Muscle layer of colon (tissue), 2 donors: ENCODE data around the gene DHX40.
"Not testable (repeated sequence)": the region's sequence is repeated elsewhere in the genome, so short reads cannot be mapped to it uniquely, and the experiment has no call there.

ENCODE experiments used
- H3K27ac ChIP-seq: one replicate; pipeline ENCODE4 v1.7.0; 2013; ENCODE audit warnings: low read depth, mild to moderate bottlenecking, low read length, moderate library complexity
- H3K27me3 ChIP-seq, 2 donors: one replicate each; pipeline ENCODE4 v1.7.0; 2013; ENCODE audit warnings: low read length in 2 of 2, mild to moderate bottlenecking in 2 of 2; ENCODE audit not compliant: insufficient read depth in 2 of 2, control insufficient read depth in 1 of 2
- H3K36me3 ChIP-seq: one replicate; pipeline ENCODE4 v1.7.0; 2013; ENCODE audit warnings: mild to moderate bottlenecking, low read length; ENCODE audit not compliant: insufficient read depth
- H3K4me1 ChIP-seq: one replicate; pipeline ENCODE4 v1.7.0; 2013; ENCODE audit warnings: mild to moderate bottlenecking, low read length; ENCODE audit not compliant: insufficient read depth
- H3K4me3 ChIP-seq, 2 donors: one replicate each; pipeline ENCODE4 v1.7.0; 2013; ENCODE audit warnings: low read length in 2 of 2, low read depth in 1 of 2, mild to moderate bottlenecking in 1 of 2, moderate library complexity in 1 of 2
- H3K9ac ChIP-seq: one replicate; pipeline ENCODE4 v1.7.0; 2013; ENCODE audit warnings: low read length
- H3K9me3 ChIP-seq: one replicate; pipeline ENCODE4 v1.7.0; 2013; ENCODE audit warnings: mild to moderate bottlenecking, low read length
- donor health status: abdominal sarcoma.
- donor health status: Adenocarcinoma of cecum.

The DHX40 gene

GRCh38 chr17:59533694-59534093, 31.7 kb upstream of the DHX40 start:
- Histone ChIP-seq H3K9ac (no peak overlapping the region), H3K4me1 (no peaks in the 10 kb centered on the region), H3K36me3 (no peaks in the 10 kb centered on the region), H3K27ac (no peak overlapping the region), H3K27me3 (no peaks in the 10 kb centered on the region), H3K9me3 (no peaks in the 10 kb centered on the region), H3K4me3 (no peak overlapping the region)

GRCh38 chr17:59534583-59534982, 30.8 kb upstream of the DHX40 start:
- H3K9ac ChIP-seq = no peak overlapping the region
- no peaks in the 10 kb centered on the region for H3K4me1 ChIP-seq
- no peak overlapping the region for H3K27ac ChIP-seq
- H3K27me3 ChIP-seq = no peaks in the 10 kb centered on the region
- no peak overlapping the region for H3K4me3 ChIP-seq
- H3K9me3 ChIP-seq = no peaks in the 10 kb centered on the region
- H3K36me3 ChIP-seq = no peaks in the 10 kb centered on the region

- no peak overlapping the region for H3K27ac ChIP-seq
- H3K27me3 ChIP-seq = no peaks in the 10 kb centered on the region
- no peak overlapping the region for H3K4me3 ChIP-seq
- no peak overlapping the region for H3K9ac ChIP-seq
- H3K36me3 ChIP-seq = no peaks in the 10 kb centered on the region
- H3K4me1 ChIP-seq = no peaks in the 10 kb centered on the region
- H3K9me3 ChIP-seq = no peaks in the 10 kb centered on the region
Measured at GRCh38 chr17:59538195-59538909, 27.1 kb upstream of the DHX40 start.

- Histone ChIP-seq H3K9ac (no peak overlapping the region), H3K9me3 (no peaks in the 10 kb centered on the region), H3K27ac (no peak overlapping the region), H3K36me3 (no peaks in the 10 kb centered on the region), H3K4me1 (no peaks in the 10 kb centered on the region), H3K27me3 (no peaks in the 10 kb centered on the region), H3K4me3 (no peak overlapping the region)
Measured at GRCh38 chr17:59542960-59543635, 22.3 kb upstream of the DHX40 start.

GRCh38 chr17:59545942-59546341, 19.5 kb upstream of the DHX40 start:
- H3K4me3 ChIP-seq = no peak overlapping the region
- no peaks in the 10 kb centered on the region for H3K9me3 ChIP-seq
- no peak overlapping the region for H3K27ac ChIP-seq
- H3K4me1 ChIP-seq = no peaks in the 10 kb centered on the region
- H3K9ac ChIP-seq = no peak overlapping the region
- no peaks in the 10 kb centered on the region for H3K27me3 ChIP-seq
- H3K36me3 ChIP-seq = no peaks in the 10 kb centered on the region

- H3K27ac ChIP-seq = no peak overlapping the region
- H3K9me3 ChIP-seq = no peaks in the 10 kb centered on the region
- H3K9ac ChIP-seq = no peak overlapping the region
- no peaks in the 10 kb centered on the region for H3K4me1 ChIP-seq
- no peaks in the 10 kb centered on the region for H3K27me3 ChIP-seq
- no peak overlapping the region for H3K4me3 ChIP-seq
- H3K36me3 ChIP-seq = no peaks in the 10 kb centered on the region
Measured at GRCh38 chr17:59547131-59547915, 18.1 kb upstream of the DHX40 start.

DNA sequence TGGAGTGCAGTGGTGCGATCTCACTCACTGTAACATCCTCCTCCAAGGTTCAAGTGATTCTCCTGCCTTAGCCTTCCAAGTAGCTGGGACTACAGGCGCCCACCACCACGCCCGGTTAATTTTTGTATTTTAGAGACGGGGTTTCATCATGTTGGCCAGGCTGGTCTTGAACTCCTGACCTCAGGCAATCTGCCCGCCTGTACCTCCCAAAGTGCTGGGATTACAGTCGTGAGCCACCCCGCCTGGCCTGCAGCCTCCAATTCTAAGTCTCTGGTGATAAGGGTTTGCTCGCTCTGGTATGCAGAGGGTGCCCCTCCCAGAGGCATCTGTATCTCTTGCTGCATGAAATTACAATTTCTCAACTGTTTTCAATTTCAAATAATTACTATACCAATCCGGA, 16.4 kb upstream of the DHX40 start:
- not testable (repeated sequence) for H3K4me3 ChIP-seq, H3K9me3 ChIP-seq, H3K27me3 ChIP-seq, H3K36me3 ChIP-seq, H3K4me1 ChIP-seq, H3K27ac ChIP-seq, H3K9ac ChIP-seq

- no peaks in the 10 kb centered on the region for H3K27me3 ChIP-seq
- H3K9me3 ChIP-seq = no peaks in the 10 kb centered on the region
- no peaks in the 10 kb centered on the region for H3K36me3 ChIP-seq
- H3K27ac ChIP-seq = no peak overlapping the region
- H3K4me3 ChIP-seq = no peak overlapping the region
- H3K4me1 ChIP-seq = no peaks in the 10 kb centered on the region
- H3K9ac ChIP-seq = no peak overlapping the region
Measured at GRCh38 chr17:59550703-59551102, 14.7 kb upstream of the DHX40 start.

- H3K27ac ChIP-seq = no peak overlapping the region
- H3K9me3 ChIP-seq = no peaks in the 10 kb centered on the region
- no peaks in the 10 kb centered on the region for H3K36me3 ChIP-seq
- H3K4me3 ChIP-seq = no peak overlapping the region
- no peak overlapping the region for H3K9ac ChIP-seq
- no peaks in the 10 kb centered on the region for H3K4me1 ChIP-seq
- no peaks in the 10 kb centered on the region for H3K27me3 ChIP-seq
Measured at GRCh38 chr17:59558039-59558438, 7.4 kb upstream of the DHX40 start.

DNA sequence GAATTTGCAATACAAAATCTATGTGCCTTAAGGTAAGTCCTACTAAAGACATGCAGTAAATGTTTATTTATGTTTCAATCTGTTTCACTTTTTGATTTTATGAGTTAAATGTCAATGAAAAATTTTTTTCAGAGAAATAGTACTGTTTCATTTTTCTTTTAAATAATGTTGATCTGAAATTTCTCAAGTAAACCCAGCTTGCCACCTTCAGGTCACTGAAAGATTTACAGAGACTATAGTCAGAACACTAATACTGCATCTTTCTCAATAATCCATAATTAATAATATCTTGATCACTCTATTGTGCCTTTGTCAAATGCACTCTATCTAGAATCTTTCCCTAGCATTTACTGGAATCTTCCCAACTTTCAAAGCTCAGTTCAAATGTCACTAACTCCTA, 6.5 kb upstream of the DHX40 start:
- Histone ChIP-seq H3K9me3 (no peaks in the 10 kb centered on the region), H3K36me3 (no peaks in the 10 kb centered on the region), H3K9ac (no peak overlapping the region), H3K4me1 (no peaks in the 10 kb centered on the region), H3K27me3 (no peaks in the 10 kb centered on the region), H3K27ac (no peak overlapping the region), H3K4me3 (no peak overlapping the region)

DNA sequence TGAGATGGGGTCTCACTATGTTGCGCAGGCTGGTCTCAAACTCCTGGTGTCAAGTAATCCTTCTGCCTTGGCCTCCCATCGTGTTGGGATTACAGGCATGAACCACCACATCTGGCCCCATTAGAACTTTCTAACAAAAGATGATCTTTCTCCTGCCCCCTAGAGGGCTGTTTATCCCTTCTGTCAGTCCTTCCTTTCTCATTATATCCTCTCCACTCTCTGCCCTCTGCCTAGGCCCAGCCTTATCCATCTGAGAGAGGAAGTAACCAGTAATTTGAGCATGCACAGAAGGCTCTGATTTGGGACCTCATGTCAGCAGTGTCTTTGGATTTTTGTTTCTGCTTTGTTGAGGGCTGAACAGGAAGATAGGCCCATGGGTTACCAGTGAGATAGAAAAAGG, 4.4 kb upstream of the DHX40 start:
- Histone ChIP-seq H3K27ac (no peak overlapping the region), H3K9ac (no peak overlapping the region), H3K9me3 (no peaks in the 10 kb centered on the region)

More for the DNA sequence above, 4.4 kb upstream of the DHX40 start:
- H3K4me3 ChIP-seq = no peak overlapping the region
- H3K27me3 ChIP-seq = no peaks in the 10 kb centered on the region
- no peaks in the 10 kb centered on the region for H3K36me3 ChIP-seq
- H3K4me1 ChIP-seq = peaks cover under 1% of the 10 kb centered on the region
